H1 (cell line): ENCODE data around the gene PLTP. TPM values are rescaled to one million over a fixed set of nuclear protein-coding genes. Genes with fewer than 3 reads are reported as not detected.

ENCODE experiments used
- CTCF ChIA-PET: fragments of 300-600 bp; sonication (Branson Sonifier 250); formaldehyde crosslinking; loops from one replicate; lab custom pipeline; 2021; ENCODE audit not compliant: partially characterized antibody; lab: Charles Lee
- POLR2A ChIA-PET: fragments of 300-600 bp; sonication (Branson Sonifier 250); formaldehyde crosslinking; loops from one replicate; lab custom pipeline; 2021; ENCODE audit warnings: inconsistent platforms; ENCODE audit not compliant: partially characterized antibody; lab: Charles Lee
- DNase-seq, 2 experiments: peaks; one replicate each; pipeline versions ENCODE4 v3.0.0 to v3.0.0-alpha.2; 2010 to 2022; ENCODE audit warnings: low spot score in 2 of 2, low read depth in 1 of 2, mixed read lengths in 1 of 2
- FAIRE-seq: peaks from 2 replicates; lab custom pipeline; 2011; peaks lifted over from hg19 to GRCh38; lab: Jason Lieb, UNC
- H2AFZ ChIP-seq: 2 replicates; pipeline ENCODE4 v1.8.1; 2012; ENCODE audit warnings: low read length, inconsistent platforms
- H2AK5ac ChIP-seq: 2 replicates; pipeline ENCODE4 v1.6.1; 2013; ENCODE audit warnings: low read depth, low read length
- H2BK120ac ChIP-seq: replicated peaks from 2 replicates; pipeline ENCODE3; 2013; ENCODE audit warnings: low read depth, low read length, inconsistent platforms
- H2BK12ac ChIP-seq: 2 replicates; pipeline ENCODE4 v1.6.1; 2013; ENCODE audit warnings: low read depth, low read length
- H2BK15ac ChIP-seq: 2 replicates; pipeline ENCODE4 v1.6.1; 2013; ENCODE audit warnings: low read length
- H2BK20ac ChIP-seq: 2 replicates; pipeline ENCODE4 v1.6.1; 2013; ENCODE audit warnings: low read length
- H2BK5ac ChIP-seq: 2 replicates; pipeline ENCODE4 v1.6.1; 2013; ENCODE audit warnings: low read depth, low read length
- H3K14ac ChIP-seq: 2 replicates; pipeline ENCODE4 v1.6.1; 2013; ENCODE audit warnings: inconsistent platforms; ENCODE audit not compliant: insufficient read length
- H3K18ac ChIP-seq: 2 replicates; pipeline ENCODE4 v1.6.1; 2013; ENCODE audit warnings: low read length; ENCODE audit errors: extremely low read depth
- H3K23ac ChIP-seq: 2 replicates; pipeline ENCODE4 v1.6.1; 2013; ENCODE audit warnings: inconsistent platforms; ENCODE audit not compliant: insufficient read length
- H3K23me2 ChIP-seq: 2 replicates; pipeline ENCODE4 v1.6.1; 2013; ENCODE audit warnings: low read depth, low read length
- H3K27ac ChIP-seq: 2 replicates; pipeline ENCODE4 v1.6.1; 2011; ENCODE audit warnings: low read depth, low read length, inconsistent platforms
- H3K27me3 ChIP-seq, 4 experiments: replicated peaks in 1 of 4; 1 replicate in 1 of 4; 2 replicates in 3 of 4; pipeline versions ENCODE4 v1.6.1 to v1.8.1; 2011 to 2013; ENCODE audit warnings: low read length in 3 of 4, mild to moderate bottlenecking in 3 of 4, inconsistent platforms in 2 of 4, mixed read lengths in 2 of 4, moderate library complexity in 1 of 4; ENCODE audit not compliant: control insufficient read depth in 3 of 4, insufficient read depth in 3 of 4; ENCODE audit errors: extremely low read depth in 1 of 4
- H3K36me3 ChIP-seq, 4 experiments: 2 replicates each; pipeline versions ENCODE4 v1.6.1 to v1.8.1; 2011 to 2013; ENCODE audit warnings: mild to moderate bottlenecking in 4 of 4, low read length in 3 of 4, moderate library complexity in 2 of 4, control low read depth in 1 of 4, inconsistent platforms in 1 of 4; ENCODE audit not compliant: insufficient read depth in 4 of 4, control insufficient read depth in 2 of 4
- H3K4ac ChIP-seq: replicated peaks from 2 replicates; pipeline ENCODE3; 2013; ENCODE audit warnings: low read length, low read depth, mixed read lengths, inconsistent platforms; ENCODE audit not compliant: insufficient read length
- H3K4me1 ChIP-seq, 4 experiments: replicated peaks in 1 of 4; 1 replicate in 1 of 4; 2 replicates in 3 of 4; pipeline versions ENCODE4 v1.6.1 to v1.8.1; 2011 to 2013; ENCODE audit warnings: low read length in 3 of 4, inconsistent platforms in 2 of 4, mixed read lengths in 1 of 4; ENCODE audit not compliant: insufficient read depth in 4 of 4, control insufficient read depth in 3 of 4
- H3K4me2 ChIP-seq, 2 experiments: 2 replicates each; pipeline versions ENCODE4 v1.6.1 to v1.8.1; 2011 to 2013; ENCODE audit warnings: low read depth in 2 of 2, low read length in 2 of 2, control low read depth in 1 of 2, inconsistent platforms in 1 of 2, mild to moderate bottlenecking in 1 of 2; ENCODE audit not compliant: insufficient read depth in 1 of 2
- H3K4me3 ChIP-seq, 4 experiments: fragments of 200-600, 300-600 bp in 1 of 4; sonication (generic), shearing (Covaris generic), sonication (Bioruptor Twin) in 1 of 4; 2 replicates each; pipeline versions ENCODE4 v1.5.1 to v1.8.1; 2011 to 2016; ENCODE audit warnings: low read length in 4 of 4, low read depth in 3 of 4, control low read depth in 2 of 4, inconsistent platforms in 2 of 4, mild to moderate bottlenecking in 2 of 4, mixed read lengths in 1 of 4, moderate library complexity in 1 of 4; ENCODE audit not compliant: insufficient read depth in 2 of 4; ENCODE audit errors: extremely low read depth in 1 of 4
- H3K56ac ChIP-seq: replicated peaks from 2 replicates; pipeline ENCODE3; 2013; ENCODE audit warnings: low read depth, mild to moderate bottlenecking, mixed read lengths, low read length, inconsistent platforms; ENCODE audit not compliant: insufficient read length
- H3K79me1 ChIP-seq: 2 replicates; pipeline ENCODE4 v1.6.1; 2013; ENCODE audit warnings: low read depth, low read length, control low read depth
- H3K79me2 ChIP-seq, 2 experiments: 2 replicates each; pipeline versions ENCODE4 v1.6.1 to v1.8.1; 2012 to 2013; ENCODE audit warnings: low read length in 2 of 2, mild to moderate bottlenecking in 2 of 2, inconsistent platforms in 1 of 2; ENCODE audit not compliant: insufficient read depth in 2 of 2, control insufficient read depth in 1 of 2
- H3K9ac ChIP-seq, 4 experiments: replicated peaks in 1 of 4; 1 replicate in 1 of 4; 2 replicates in 3 of 4; pipeline versions ENCODE4 v1.6.1 to v1.8.1; 2011 to 2013; ENCODE audit warnings: low read depth in 3 of 4, low read length in 3 of 4, control low read depth in 2 of 4, mild to moderate bottlenecking in 2 of 4, moderate library complexity in 2 of 4, inconsistent platforms in 1 of 4; ENCODE audit errors: extremely low read depth in 1 of 4
- H3K9me3 ChIP-seq, 2 experiments: 2 replicates each; pipeline versions ENCODE4 v1.6.1 to v1.8.1; 2012 to 2013; ENCODE audit warnings: mild to moderate bottlenecking in 2 of 2, moderate library complexity in 2 of 2, control low read depth in 1 of 2, inconsistent platforms in 1 of 2, low read depth in 1 of 2, low read length in 1 of 2, mixed read lengths in 1 of 2; ENCODE audit not compliant: insufficient read depth in 2 of 2
- H4K20me1 ChIP-seq, 2 experiments: replicated peaks in 1 of 2; 2 replicates each; pipeline versions ENCODE3 to v1.8.1; 2011 to 2013; ENCODE audit warnings: inconsistent platforms in 2 of 2, low read length in 2 of 2, mild to moderate bottlenecking in 1 of 2; ENCODE audit not compliant: insufficient read depth in 2 of 2, control insufficient read depth in 1 of 2
- H4K5ac ChIP-seq: 2 replicates; pipeline ENCODE4 v1.6.1; 2013; ENCODE audit warnings: low read length, low read depth, mixed read lengths, inconsistent platforms; ENCODE audit not compliant: insufficient read length
- H4K8ac ChIP-seq: 2 replicates; pipeline ENCODE4 v1.8.0; 2013; ENCODE audit warnings: mild to moderate bottlenecking, moderate library complexity, low read length, inconsistent platforms; ENCODE audit not compliant: insufficient read depth; ENCODE audit errors: extremely low read depth
- H4K91ac ChIP-seq: replicated peaks from 2 replicates; pipeline ENCODE3; 2013; ENCODE audit warnings: low read length, mixed read lengths, inconsistent platforms; ENCODE audit not compliant: insufficient read length
- GABPA ChIP-seq: IDR thresholded peaks from 2 replicates; pipeline ENCODE4 v1.6.1; 2011; ENCODE audit warnings: mild to moderate bottlenecking, low read length, moderate library complexity, borderline replicate concordance; ENCODE audit not compliant: insufficient read depth
- TBP ChIP-seq: IDR thresholded peaks from 2 replicates; pipeline ENCODE4 v1.6.1; 2011; ENCODE audit warnings: low read depth, low read length, improper control_type of control experiment
- TCF12 ChIP-seq: IDR thresholded peaks from 2 replicates; pipeline ENCODE4 v1.6.1; 2011; ENCODE audit warnings: low read depth, mild to moderate bottlenecking, low read length
- WGBS, 2 experiments: shearing (Covaris generic) in 1 of 2; methylation state at CpG; one replicate each; pipeline versions ENCODE4 v1.1.6 to v1.1.7; 2013 to 2015; ENCODE audit warnings: low lambda C conversion rate in 2 of 2, mixed read lengths in 2 of 2, inconsistent platforms in 1 of 2, low coverage in 1 of 2, missing lambda C conversion rate in 1 of 2; ENCODE audit not compliant: insufficient replicate concordance in 2 of 2, insufficient coverage in 1 of 2, insufficient read length in 1 of 2; ENCODE audit errors: extremely low coverage in 1 of 2, missing lambda C conversion rate in 1 of 2; 5-methylcytosine and 5-hydroxymethylcytosine counted together
- polyA plus RNA-seq, 7 experiments: library from polyadenylated mRNA; depleted of rRNA in 3 of 7; stranded (reverse) in 5 of 7; unstranded in 2 of 7; fragments of >200 nt in 5 of 7; fragments of 200-250 nt in 2 of 7; gene quantifications; 1 replicate in 5 of 7; 2 replicates in 1 of 7; 4 replicates in 1 of 7; pipeline versions ENCODE4 v1.2.1 to v1.2.3, GENCODE V29; 2011 to 2013; ENCODE audit warnings: missing spikeins in 2 of 7, mixed read lengths in 2 of 7
- total RNA-seq: library from RNA; stranded (reverse); fragmentation: NEBNext Ultra II Directional; extraction: Animal tissue kit (Norgen Biotek cat#: 25700); gene quantifications from 2 replicates; pipeline ENCODE4 v1.2.1, GENCODE V29; 2021

PLTP gene
- total and polyA plus RNA-seq, 2 of the 8 experiments (the other 6 are each of a cell fraction or from before 2014, with no cell fraction given) = 120 to 194 TPM

GRCh38 chr20:45919542-45920399, 7.8 kb upstream of the PLTP start:
- Histone ChIP-seq H2BK120ac (no peak overlapping the region), H2AFZ (no peak overlapping the region), H3K9me3 (no peaks in the 10 kb centered on the region), H3K23me2 (no peaks in the 10 kb centered on the region), H3K27me3 (no peaks in the 10 kb centered on the region), H2BK5ac (no peak overlapping the region), H3K14ac (no peak overlapping the region), H3K23ac (no peak overlapping the region), H3K4me1 (peaks cover 0 to 3% (median 0%) of the 10 kb centered on the region in 4 experiments; a peak in 1 of 7 replicates), H2BK15ac (no peak overlapping the region), H2BK12ac (no peak overlapping the region; the same call in 1 of the 2 replicates), H3K27ac (no peak overlapping the region), H3K56ac (no peak overlapping the region), H3K4me2 (no peak overlapping the region), H4K20me1 (no peaks in the 10 kb centered on the region), H3K4me3 (no peak overlapping the region), H2AK5ac (no peak overlapping the region), H3K18ac (no peak overlapping the region), H2BK20ac (no peak overlapping the region), H4K5ac (no peak overlapping the region), H3K79me2 (no peaks in the 10 kb centered on the region), H4K91ac (no peak overlapping the region), H3K9ac (no peak overlapping the region), H3K4ac (no peak overlapping the region), H3K36me3 (no peaks in the 10 kb centered on the region), H3K79me1 (no peaks in the 10 kb centered on the region), H4K8ac (no peak overlapping the region)
- no peak for TF ChIP-seq TBP
- no peak for TF ChIP-seq TCF12
- no peak for TF ChIP-seq GABPA
- POLR2A ChIA-PET = interaction anchor here (0.8 to 11.8 kb wide), 8 partner anchors 8 to 39 kb away, joined by 3 to 165 read pairs (median 4); partner anchors contain the start of genes CTSA, NEURL2, PCIF1 and PLTP
- FAIRE-seq (no peak), DNase-seq (no peak)
- CTCF ChIA-PET = interaction anchor here (0.7 to 1.5 kb wide), 7 partner anchors 8 to 381 kb away, joined by 3 to 5 read pairs (median 4); no protein-coding TSS in a partner anchor
- 83% methylated on average over 10 of the region's 11 CpGs; no CpG with 5 or more reads in 1 of the 2 experiments for WGBS, 2 experiments
